RPMI7951 (cell line): ENCODE data around the gene SRRD. TPM values are rescaled to one million over a fixed set of nuclear protein-coding genes. Genes with fewer than 3 reads are reported as not detected.

Experiments used
- DNase-seq: peaks from one replicate; pipeline ENCODE4 v3.0.0-alpha.2; 2012; ENCODE audit warnings: low read depth
- total RNA-seq: library from RNA; depleted of rRNA; stranded (reverse); fragments of >200 nt; shearing (Covaris generic); gene quantifications from 2 replicates; pipeline ENCODE4 v1.2.3, GENCODE V29; 2014

Gene SRRD
- total RNA-seq, 1 experiment from 2014 or later: 15.0 TPM

- no peak for DNase-seq
These were observed 636 bp upstream of the SRRD start for GRCh38 chr22:26483043-26483438.

GRCh38 chr22:26484360-26484706, 656 bp downstream of the SRRD start:
- DNase-seq: no peak

GRCh38 chr22:26485013-26485412, 1.3 kb downstream of the SRRD start:
- DNase-seq: no peak

- DNase-seq: no peak
These were observed 2.2 kb downstream of the SRRD start for GRCh38 chr22:26485806-26486390.

GRCh38 chr22:26486394-26486793, 2.7 kb downstream of the SRRD start:
- no peak for DNase-seq

- DNase-seq: no peak
These were observed 4.3 kb downstream of the SRRD start for GRCh38 chr22:26487996-26488395.

DNA sequence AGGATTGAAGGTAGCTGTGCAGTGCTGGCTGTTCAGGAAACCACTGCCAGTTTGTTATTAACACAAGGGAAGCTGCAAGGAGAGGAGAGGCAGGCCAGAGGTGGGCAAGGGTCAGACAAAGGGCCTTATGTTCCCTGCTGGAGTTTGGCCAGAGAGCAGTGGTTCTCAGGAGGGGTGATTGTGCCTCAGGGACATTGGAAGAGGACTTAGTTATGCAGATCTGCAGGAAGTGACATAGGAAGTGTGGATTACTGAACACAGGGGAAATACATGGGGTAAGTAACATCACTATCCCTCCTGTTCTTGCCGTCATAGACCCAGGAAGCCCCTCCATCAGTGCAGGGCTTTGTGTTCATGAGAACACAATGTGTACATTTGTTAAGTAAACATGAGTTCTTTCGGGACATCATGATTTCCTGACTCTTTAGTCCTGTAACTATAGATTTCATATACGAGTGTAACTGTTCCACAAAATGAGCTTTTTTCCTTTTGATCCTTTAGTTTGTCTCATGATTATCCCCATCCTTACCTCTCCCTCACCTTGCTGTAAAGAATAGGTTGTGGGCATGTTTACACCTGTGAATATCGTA, 5.9 kb downstream of the SRRD start:
- DNase-seq: peak; percentile 46

DNA sequence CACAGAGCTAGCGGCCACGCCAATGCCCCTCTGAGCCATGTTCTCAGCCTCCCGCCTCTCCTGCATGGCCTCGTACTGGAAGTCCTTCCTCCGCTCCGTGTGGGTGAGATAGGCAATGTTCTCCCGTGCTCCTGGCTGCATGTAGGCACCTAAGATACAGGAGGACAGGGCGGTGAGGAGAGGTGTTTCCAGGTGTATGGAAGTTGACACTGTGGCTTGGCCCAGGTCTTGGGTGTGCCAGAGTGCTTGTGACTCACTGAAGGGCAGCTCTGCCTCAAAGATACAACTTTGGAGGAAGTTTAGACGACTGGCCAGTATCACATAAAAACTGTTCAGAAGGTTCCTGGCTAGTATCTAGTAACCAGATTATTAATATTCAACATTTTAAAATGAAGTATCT, 8.5 kb downstream of the SRRD start:
- DNase-seq: no peak

DNA sequence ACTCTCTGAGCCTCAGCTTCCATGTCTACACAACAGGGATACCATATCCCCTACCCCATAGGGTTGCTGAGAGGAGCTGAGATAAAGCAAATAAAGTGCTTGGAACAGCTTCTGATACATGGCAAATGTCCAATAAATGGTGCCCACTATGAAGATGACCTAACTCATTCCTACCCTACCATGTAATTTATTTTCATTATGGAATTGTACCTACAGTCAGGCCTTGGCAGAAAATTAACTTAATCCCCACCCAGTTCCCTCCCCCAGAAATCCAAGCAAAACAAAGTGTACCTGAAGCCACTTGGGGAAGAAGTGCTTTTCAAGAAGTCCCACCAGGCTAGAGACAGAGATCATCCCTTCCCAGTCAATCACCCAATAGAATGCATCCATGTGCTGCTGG, 10.8 kb downstream of the SRRD start:
- DNase-seq: no peak

GRCh38 chr22:26496456-26496855, 12.8 kb downstream of the SRRD start:
- DNase-seq: no peak

DNA sequence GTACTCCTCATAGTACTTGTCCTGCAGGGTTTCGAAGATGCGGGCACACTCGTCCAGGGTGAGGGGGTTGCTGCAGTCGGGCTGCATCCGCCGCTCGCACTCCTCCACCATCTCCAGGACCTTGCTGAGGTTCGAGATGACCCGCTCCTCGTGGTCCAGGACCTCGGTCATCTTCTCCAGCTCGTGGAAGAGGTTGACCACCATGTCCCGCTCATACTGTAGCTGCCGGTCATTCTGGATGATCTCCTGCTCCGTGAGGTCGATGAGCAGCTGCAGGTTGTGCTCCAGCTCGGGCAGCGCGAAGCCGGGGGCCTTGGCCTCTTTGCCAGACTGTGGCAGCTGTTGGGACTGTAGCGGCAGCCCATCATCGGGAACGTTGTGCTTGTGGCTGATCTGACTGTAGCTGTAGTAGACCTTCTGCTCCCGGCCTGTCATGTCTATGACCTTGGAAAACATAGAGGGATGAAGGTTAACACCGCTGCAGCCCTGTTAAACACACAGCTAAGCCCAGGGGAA, 15.6 kb downstream of the SRRD start:
- no peak for DNase-seq

- DNase-seq: no peak
These were observed 18.3 kb downstream of the SRRD start for GRCh38 chr22:26501996-26502395.

DNA sequence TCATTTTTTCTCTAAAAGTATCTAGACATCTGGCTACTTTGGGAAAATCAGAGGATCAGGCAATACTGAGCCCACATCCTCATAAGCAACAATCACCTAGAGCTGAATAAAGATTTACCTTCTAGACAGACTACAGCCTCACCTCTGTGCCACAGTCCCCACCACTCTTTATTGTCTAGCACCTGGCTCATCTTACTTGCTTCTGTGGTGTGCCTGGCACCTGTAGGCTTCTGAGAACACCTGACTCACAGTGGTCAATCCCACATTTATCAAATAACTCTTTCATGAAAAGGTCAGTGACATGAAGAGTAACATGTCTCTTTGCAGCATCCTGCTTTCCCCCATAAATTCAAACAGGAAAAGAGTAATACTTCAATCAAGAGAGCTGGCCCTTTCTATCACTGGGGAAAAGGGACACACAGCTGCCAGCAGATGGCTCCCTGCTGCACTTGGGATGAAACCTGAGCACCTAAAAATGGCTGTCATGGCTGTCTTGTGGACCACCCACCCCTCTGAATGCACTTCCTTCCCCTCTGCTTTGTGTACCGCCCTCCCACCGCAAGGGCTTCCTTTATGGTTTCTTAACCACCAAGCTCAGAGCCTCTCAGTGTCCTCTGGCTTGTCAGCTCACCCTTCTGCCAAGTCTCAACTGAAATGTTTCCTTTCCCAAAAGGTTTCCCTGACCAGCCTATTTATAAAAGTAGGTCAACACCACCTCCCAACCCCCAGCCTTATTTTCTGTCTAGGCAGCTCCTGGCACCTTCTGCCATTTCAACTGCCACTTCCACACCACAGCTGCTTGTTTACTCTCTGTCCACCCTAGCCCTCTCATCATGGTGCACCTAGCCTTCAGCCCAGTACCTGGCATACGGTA, 19.2 kb downstream of the SRRD start:
- DNase-seq: peak; percentile 41

DNA sequence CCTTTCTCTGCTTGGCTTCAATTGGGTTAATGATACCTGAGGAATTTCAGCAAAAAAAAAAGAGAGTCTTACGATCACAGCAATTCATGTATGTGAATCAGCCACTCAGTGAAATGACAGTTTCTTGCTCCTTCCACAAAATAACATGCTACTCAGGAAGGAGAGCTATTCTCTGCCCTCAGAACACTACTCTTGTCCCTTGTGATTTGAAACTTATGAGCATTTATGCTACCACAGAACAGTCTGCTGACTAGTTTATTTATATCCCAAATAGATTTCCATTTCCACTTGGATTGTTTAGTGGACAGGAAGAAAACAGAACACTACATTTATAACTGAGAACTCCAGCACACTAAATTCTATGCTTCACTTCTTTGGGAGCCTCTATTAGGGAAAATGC, 20.1 kb downstream of the SRRD start:
- DNase-seq: no peak

DNA sequence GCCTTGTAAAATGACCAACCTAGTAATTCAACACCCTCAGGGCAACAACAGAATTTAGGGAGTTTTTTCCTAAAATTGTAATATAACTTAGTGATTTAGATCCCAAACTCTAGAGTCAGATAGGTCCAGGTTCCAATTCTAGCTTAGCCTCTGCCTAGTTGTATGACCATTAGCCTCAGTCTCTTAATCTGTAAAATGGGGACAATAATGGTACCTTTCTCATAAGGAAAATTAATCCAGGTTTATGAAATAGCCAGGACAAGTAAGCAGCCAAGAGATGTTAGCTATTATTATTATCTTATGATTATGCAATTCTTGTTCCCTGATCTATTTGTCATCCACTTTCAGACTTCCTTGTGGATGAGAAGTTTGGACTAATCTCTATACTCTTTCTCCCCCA, 24.5 kb downstream of the SRRD start:
- DNase-seq: no peak

DNA sequence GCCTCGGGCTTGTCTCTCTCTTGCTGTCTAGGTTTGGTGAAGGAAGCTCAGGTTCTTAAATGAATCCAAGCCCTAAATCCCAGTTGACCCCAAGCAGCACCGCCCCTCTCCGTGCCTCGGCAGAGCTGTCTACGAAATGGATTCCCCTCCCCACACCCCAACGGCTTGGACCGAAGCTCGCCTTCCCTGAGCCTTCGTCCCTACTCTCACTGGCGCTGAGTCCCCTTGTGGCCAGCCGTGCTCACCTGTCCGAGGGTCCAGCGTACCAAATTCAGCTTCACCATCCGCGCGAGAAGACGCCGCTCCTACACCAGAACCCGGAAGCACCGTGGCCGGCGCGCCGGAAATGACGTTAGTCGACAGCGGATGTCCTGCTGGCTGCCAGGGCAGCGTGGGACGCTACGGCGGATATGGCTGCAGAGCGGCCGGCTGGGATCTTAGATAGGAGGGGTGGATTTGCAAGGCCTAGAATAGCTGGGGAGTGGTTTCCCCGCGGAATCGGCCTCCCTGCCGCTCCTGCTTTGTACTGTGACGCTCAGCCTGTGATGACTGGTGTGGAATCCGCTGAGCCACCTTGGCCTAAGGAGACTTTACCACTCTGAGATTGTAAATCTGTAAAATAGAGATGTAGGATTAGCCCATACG, 28.6 kb downstream of the SRRD start, which contains the start of gene TFIP11:
Gene TFIP11 (minus strand): TSS at position 325 of the 645 bp plus-strand sequence. CDS start 2,201 bp downstream, outside the sequence.
- DNase-seq: peak; percentile 85

GRCh38 chr22:26513838-26514237, 30.2 kb downstream of the SRRD start:
- DNase-seq: no peak

- DNase-seq: no peak
These were observed 30.9 kb downstream of the SRRD start for GRCh38 chr22:26514419-26515161.

- DNase-seq: no peak
These were observed 32.3 kb downstream of the SRRD start for GRCh38 chr22:26515931-26516330.

GRCh38 chr22:26516503-26516902, 32.8 kb downstream of the SRRD start:
- DNase-seq: no peak

- DNase-seq: no peak
These were observed 33.8 kb downstream of the SRRD start for GRCh38 chr22:26517429-26517828.

GRCh38 chr22:26522012-26522411, 38.3 kb downstream of the SRRD start:
- no peak for DNase-seq
